Endothelial cell of coronary artery (primary cell): Measurements from ENCODE around the gene KLF8. TPM values are rescaled to one million over a fixed set of nuclear protein-coding genes. Genes with fewer than 3 reads are reported as not detected.

Source experiments
- total RNA-seq: library from RNA; depleted of rRNA; stranded (reverse); fragments of >200 nt; gene quantifications from 2 replicates; pipeline ENCODE4 v1.2.3, GENCODE V29; 2014

The KLF8 gene
- 0.09 and 0.66 TPM in 2 replicates for total RNA-seq

DNA sequence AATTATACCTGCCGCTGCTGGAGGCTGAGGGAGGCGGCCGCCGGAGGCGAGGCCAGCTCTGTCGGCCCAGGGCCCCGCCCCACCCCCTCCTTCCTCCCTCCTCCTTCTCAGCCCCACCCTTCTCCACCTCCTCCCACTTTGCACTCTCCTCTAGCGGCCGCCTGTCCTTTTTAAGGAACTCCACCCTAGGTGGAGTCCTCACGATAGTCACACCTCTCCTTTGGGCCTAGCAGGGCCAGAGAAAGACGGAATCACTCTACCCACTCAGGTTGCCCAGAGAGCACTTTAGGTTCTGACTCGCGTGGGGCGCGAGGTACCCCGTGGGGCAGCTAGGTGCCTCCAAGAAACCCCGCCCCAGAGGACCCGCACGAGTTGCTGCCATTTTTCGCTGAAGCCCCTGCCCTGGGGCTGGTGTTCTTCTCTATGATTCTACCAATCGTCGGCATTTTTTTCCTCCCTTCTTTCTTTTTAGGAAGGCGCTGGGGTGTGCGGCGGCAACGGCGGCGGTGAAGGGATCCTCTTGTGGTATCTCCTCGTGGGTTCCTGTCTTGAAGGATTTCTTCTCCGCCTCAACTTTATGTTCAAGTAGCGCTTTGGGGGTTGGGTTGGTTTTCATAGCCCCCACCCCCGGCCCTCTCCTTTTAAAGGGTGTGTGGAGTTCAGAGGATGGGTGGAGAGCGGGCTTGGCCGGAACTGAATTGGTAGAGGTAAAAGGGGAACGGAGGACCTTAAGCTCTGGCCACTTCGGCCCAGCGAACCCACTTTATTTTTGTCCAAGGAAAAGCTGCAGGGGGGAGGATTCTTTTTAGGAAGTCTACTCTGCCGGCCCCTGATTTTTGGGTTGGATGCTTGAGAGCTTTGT is at the start of gene KLF8:
Gene KLF8, plus strand, starts transcription at position 136 of the 862 bp plus-strand sequence. CDS start 979 bp downstream, outside the sequence.

